Uterus (tissue), 2 donors: ENCODE results near the gene HHIPL1.

Experiments
- POLR2A ChIP-seq, 2 donors: fragments of 450-650 bp; IDR thresholded peaks; one replicate each; pipeline ENCODE4 v1.6.1; 2016; ENCODE audit warnings: antibody characterized with exemption in 2 of 2, mild to moderate bottlenecking in 1 of 2, moderate library complexity in 1 of 2
- TF ChIP-seq, protein P1 (sequence below), 4 experiments: fragments of 200-600 bp in 2 of 4; fragments of 450-650 bp in 2 of 4; sonication (generic) in 2 of 4; IDR thresholded peaks; one replicate each; pipeline ENCODE4 v1.5.1; 2016 to 2019; ENCODE audit warnings: antibody characterized with exemption in 4 of 4, mild to moderate bottlenecking in 2 of 4, moderate library complexity in 1 of 4

DNA sequence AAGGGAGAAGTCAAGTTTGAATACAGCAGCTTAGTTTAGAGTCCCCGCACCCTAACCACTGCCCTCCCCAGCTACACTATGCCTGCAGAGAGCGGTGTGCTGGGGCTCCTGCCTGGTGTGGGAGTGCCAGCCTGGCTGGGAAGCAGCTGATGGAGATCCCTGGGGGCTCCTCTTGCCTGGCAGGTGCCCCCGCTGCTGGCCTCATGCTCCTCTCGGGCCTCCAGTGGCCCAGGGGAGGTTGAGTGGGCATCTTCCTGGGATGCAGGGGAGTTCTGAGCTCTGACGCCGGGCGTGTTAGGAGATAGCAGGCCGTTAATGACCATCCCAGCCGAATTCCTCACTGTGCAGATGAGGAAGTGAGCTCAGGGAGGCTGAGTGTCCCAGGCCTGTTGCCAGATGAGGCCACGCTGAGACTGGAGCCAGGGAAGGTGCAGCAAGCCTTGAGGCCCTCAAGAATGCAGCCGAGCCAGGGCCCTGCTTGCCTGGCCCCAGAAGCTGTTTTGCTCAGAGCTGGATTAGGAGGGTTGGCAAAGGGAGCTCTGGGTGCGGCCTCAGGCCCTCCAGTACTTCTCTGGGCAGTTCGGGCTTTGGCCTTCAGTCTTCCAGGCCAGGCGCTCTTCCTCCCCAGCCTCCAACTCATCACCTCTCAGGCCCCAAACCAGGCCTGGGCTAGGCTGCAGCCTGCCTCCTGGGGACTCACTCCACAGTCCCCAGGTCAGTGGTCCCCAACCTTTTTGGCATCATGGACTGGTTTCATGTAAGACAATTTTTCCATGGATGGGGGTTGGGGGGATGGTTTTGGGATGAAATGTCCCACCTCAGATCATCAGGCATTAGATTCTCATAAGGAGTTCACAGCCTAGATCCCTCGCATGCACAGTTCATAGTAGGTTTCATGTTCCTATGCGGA lies 32.6 kb downstream of the HHIPL1 start:
- TF ChIP-seq, protein P1, sequence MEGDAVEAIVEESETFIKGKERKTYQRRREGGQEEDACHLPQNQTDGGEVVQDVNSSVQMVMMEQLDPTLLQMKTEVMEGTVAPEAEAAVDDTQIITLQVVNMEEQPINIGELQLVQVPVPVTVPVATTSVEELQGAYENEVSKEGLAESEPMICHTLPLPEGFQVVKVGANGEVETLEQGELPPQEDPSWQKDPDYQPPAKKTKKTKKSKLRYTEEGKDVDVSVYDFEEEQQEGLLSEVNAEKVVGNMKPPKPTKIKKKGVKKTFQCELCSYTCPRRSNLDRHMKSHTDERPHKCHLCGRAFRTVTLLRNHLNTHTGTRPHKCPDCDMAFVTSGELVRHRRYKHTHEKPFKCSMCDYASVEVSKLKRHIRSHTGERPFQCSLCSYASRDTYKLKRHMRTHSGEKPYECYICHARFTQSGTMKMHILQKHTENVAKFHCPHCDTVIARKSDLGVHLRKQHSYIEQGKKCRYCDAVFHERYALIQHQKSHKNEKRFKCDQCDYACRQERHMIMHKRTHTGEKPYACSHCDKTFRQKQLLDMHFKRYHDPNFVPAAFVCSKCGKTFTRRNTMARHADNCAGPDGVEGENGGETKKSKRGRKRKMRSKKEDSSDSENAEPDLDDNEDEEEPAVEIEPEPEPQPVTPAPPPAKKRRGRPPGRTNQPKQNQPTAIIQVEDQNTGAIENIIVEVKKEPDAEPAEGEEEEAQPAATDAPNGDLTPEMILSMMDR (IDR thresholded peaks at IDR 0.05) = no peak
- TF ChIP-seq POLR2A (IDR thresholded peaks at IDR 0.05) = no peak
